ENCODE results near the gene AMZ1. TPM values are rescaled to one million over a fixed set of nuclear protein-coding genes. Genes with fewer than 3 reads are reported as not detected.

AMZ1 gene
- total RNA-seq, 1 donor from 2014 or later, result not detected

GRCh38 chr7:2663121-2663886 lies 24.7 kb upstream of the AMZ1 start:
- Histone ChIP-seq H3K27ac (no peak overlapping the region), H3K4me1 (no peaks in the 10 kb centered on the region), H3K9me3 (no peaks in the 10 kb centered on the region), H3K36me3 (peaks cover 3 to 40% of the 10 kb centered on the region in 2 donors), H3K27me3 (no peaks in the 10 kb centered on the region), H3K4me3 (no peak overlapping the region)
- intact Hi-C loops (cut with DNase I), result no loop called here
- TF ChIP-seq CTCF (IDR thresholded peaks at IDR 0.05), result no peak
- DNase-seq (ENCODE audit: low spot score in 2 of 2), result no peak

GRCh38 chr7:2663960-2664359 lies 24.0 kb upstream of the AMZ1 start:
- Histone ChIP-seq H3K9me3 (no peaks in the 10 kb centered on the region), H3K27me3 (no peaks in the 10 kb centered on the region), H3K4me3 (no peak overlapping the region), H3K27ac (no peak overlapping the region), H3K4me1 (no peaks in the 10 kb centered on the region), H3K36me3 (peaks cover 3 to 34% of the 10 kb centered on the region in 2 donors)
- TF ChIP-seq CTCF (IDR thresholded peaks at IDR 0.05), result no peak
- DNase-seq (ENCODE audit: low spot score in 2 of 2), result no peak
- intact Hi-C loops (cut with DNase I), result no loop called here

- Histone ChIP-seq H3K27ac (no peak overlapping the region), H3K9me3 (no peaks in the 10 kb centered on the region), H3K4me1 (no peaks in the 10 kb centered on the region), H3K27me3 (no peaks in the 10 kb centered on the region), H3K4me3 (no peak overlapping the region), H3K36me3 (peaks cover 3 to 24% of the 10 kb centered on the region in 2 donors)
- intact Hi-C loops (cut with DNase I), result no loop called here
- DNase-seq (ENCODE audit: low spot score in 2 of 2), result no peak
- no peak for TF ChIP-seq CTCF (IDR thresholded peaks at IDR 0.05)
These were observed 22.6 kb upstream of the AMZ1 start for GRCh38 chr7:2665359-2665791.

DNA sequence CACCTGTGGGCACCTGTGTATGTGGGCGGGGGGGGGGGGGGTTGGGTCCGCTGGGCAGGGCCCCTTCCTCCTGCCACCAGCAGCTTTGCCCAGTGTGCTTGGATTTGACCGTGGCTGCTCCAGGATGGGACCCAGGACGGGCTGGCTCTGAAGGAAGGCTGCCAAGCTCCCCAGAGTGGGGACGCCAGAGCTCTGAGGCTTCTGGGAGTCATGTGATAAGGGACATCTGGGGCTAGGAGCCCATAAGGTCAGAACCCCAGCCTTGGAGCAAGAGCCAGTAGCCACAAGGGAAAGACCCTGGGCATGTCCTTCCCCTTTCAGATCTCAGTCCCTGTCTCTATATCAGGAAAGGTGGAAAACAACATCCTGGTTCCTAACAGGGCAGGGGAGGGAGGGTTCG lies 21.8 kb upstream of the AMZ1 start:
- Histone ChIP-seq H3K4me1 (peaks cover 0 to 4% of the 10 kb centered on the region in 2 donors), H3K36me3 (peaks cover 3 to 19% of the 10 kb centered on the region in 2 donors), H3K27me3 (no peaks in the 10 kb centered on the region), H3K27ac (no peak overlapping the region), H3K4me3 (no peak overlapping the region), H3K9me3 (no peaks in the 10 kb centered on the region)
- no peak for DNase-seq (ENCODE audit: low spot score in 2 of 2)
- intact Hi-C loops (cut with DNase I), result no loop called here
- no peak for TF ChIP-seq CTCF (IDR thresholded peaks at IDR 0.05)

DNA sequence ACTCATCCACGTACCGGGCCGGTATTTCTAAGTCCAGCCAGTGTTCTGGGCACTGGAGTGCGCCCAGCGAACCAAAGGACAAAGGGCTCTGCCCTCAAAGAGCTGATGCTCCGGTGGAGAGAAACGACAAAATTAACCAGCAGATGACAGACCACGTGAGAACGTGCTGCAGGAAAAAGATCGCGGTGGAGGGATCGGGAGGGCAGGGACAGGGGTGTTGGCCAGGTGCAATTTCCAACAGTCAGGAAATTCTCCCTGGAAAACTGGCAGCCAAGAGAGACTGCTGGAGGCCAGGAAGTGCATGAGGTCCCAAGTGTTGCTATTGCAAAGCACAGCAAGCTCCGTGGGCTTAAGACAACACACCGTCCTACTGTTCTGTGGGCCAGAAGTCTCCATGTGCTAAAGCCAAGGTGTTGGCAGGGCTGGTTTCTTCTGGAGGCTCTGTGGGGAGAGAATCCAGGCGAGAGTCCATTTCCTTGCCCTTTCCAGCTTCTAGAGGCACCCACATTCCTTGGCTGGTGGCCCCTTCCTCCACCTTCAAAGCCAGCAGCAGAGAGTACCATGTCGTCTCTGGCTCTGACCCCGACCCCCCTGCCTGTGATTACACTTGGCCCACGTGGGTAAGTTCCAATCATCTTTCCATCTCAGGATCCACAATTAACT lies 21.3 kb upstream of the AMZ1 start:
- intact Hi-C loops (cut with DNase I), result no loop called here
- H3K9me3 ChIP-seq, result no peaks in the 10 kb centered on the region

More for the DNA sequence above, 21.3 kb upstream of the AMZ1 start:
- no peak for TF ChIP-seq CTCF (IDR thresholded peaks at IDR 0.05)
- Histone ChIP-seq H3K36me3 (peaks cover 1 to 13% of the 10 kb centered on the region in 2 donors), H3K27ac (no peak overlapping the region), H3K27me3 (no peaks in the 10 kb centered on the region), H3K4me3 (no peak overlapping the region), H3K4me1 (peaks cover 0 to 4% of the 10 kb centered on the region in 2 donors)
- no peak for DNase-seq (ENCODE audit: low spot score in 2 of 2)
